HepG2 (cell line): ENCODE results near the gene SRRM1. TPM values are rescaled to one million over a fixed set of nuclear protein-coding genes. Genes with fewer than 3 reads are reported as not detected.

Source experiments
- GABPA ChIP-seq, 2 experiments: IDR thresholded peaks; 2 replicates each; pipeline ENCODE4 v1.6.1; 2011 to 2016; ENCODE audit warnings: low read depth in 2 of 2, low read length in 1 of 2, missing biosample characterization in 1 of 2, missing genetic modification characterization in 1 of 2
- GTF2F1 ChIP-seq: fragments of 150-350 bp; IDR thresholded peaks from 2 replicates; pipeline ENCODE4 v1.6.1; 2014; ENCODE audit warnings: low read length
- KLF11 ChIP-seq: IDR thresholded peaks from 2 replicates; pipeline ENCODE4 v1.6.1; 2016; ENCODE audit warnings: missing compliant biosample characterization
- KLF15 ChIP-seq: sonication (generic); formaldehyde crosslinking; IDR thresholded peaks from 2 replicates; pipeline ENCODE4 v1.8.1; 2023; ENCODE audit warnings: borderline replicate concordance, mild to moderate bottlenecking, inconsistent platforms, missing genetic modification reagents, mixed read lengths
- NCOA2 ChIP-seq: sonication (generic); formaldehyde crosslinking; IDR thresholded peaks from 2 replicates; pipeline ENCODE4 v1.8.0; 2022; ENCODE audit warnings: inconsistent platforms
- NFIB ChIP-seq: sonication (generic); formaldehyde crosslinking; IDR thresholded peaks from 2 replicates; pipeline ENCODE4 v1.9.0; 2021; ENCODE audit warnings: missing genetic modification reagents, mild to moderate bottlenecking, borderline replicate concordance
- NFYB ChIP-seq: sonication (generic); formaldehyde crosslinking; IDR thresholded peaks from 2 replicates; pipeline ENCODE4 v1.4.0; 2020; ENCODE audit warnings: missing genetic modification reagents
- NRL ChIP-seq: sonication (generic); formaldehyde crosslinking; IDR thresholded peaks from 2 replicates; pipeline ENCODE4 v1.5.0; 2020; ENCODE audit warnings: missing genetic modification reagents, mild to moderate bottlenecking, moderate library complexity, borderline replicate concordance
- PLRG1 ChIP-seq: fragments of 450-650 bp; conservative IDR thresholded peaks from 2 replicates; pipeline ENCODE4 v1.6.1; 2016
- SMAD9 ChIP-seq: sonication (generic); formaldehyde crosslinking; IDR thresholded peaks from 2 replicates; pipeline ENCODE4 v1.5.1; 2020; ENCODE audit warnings: mild to moderate bottlenecking, missing genetic modification reagents
- SNAI1 ChIP-seq: sonication (generic); formaldehyde crosslinking; IDR thresholded peaks from 2 replicates; pipeline ENCODE4 v1.5.0; 2020; ENCODE audit warnings: mild to moderate bottlenecking, missing genetic modification reagents, borderline replicate concordance
- TEAD2 ChIP-seq: sonication (generic); formaldehyde crosslinking; IDR thresholded peaks from 2 replicates; pipeline ENCODE4 v1.9.0; 2021; ENCODE audit warnings: missing genetic modification reagents
- TEAD3 ChIP-seq: optimal IDR thresholded peaks from 2 replicates; pipeline ENCODE3; 2016; ENCODE audit warnings: borderline replicate concordance
- ZC3H4 ChIP-seq: sonication (generic); formaldehyde crosslinking; IDR thresholded peaks from 2 replicates; pipeline ENCODE4 v1.4.0; 2020; ENCODE audit warnings: missing genetic modification reagents, borderline replicate concordance
- ZNF260 ChIP-seq: sonication (generic); formaldehyde crosslinking; IDR thresholded peaks from 2 replicates; pipeline ENCODE4 v1.4.0; 2020; ENCODE audit warnings: missing genetic modification reagents, low read depth, mild to moderate bottlenecking, borderline replicate concordance
- ZNF33B ChIP-seq: sonication (generic); formaldehyde crosslinking; IDR thresholded peaks from 2 replicates; pipeline ENCODE4 v1.5.1; 2020; ENCODE audit warnings: mild to moderate bottlenecking, missing genetic modification reagents
- ZNF446 ChIP-seq: sonication (generic); formaldehyde crosslinking; IDR thresholded peaks from 2 replicates; pipeline ENCODE4 v1.5.0; 2020; ENCODE audit warnings: mild to moderate bottlenecking, missing genetic modification reagents
- ZNF790 ChIP-seq: sonication (generic); formaldehyde crosslinking; IDR thresholded peaks from 2 replicates; pipeline ENCODE4 v1.8.0; 2022; ENCODE audit warnings: missing genetic modification reagents, mild to moderate bottlenecking, borderline replicate concordance
- ZSCAN30 ChIP-seq: sonication (generic); formaldehyde crosslinking; IDR thresholded peaks from 2 replicates; pipeline ENCODE4 v1.5.0; 2020; ENCODE audit warnings: mild to moderate bottlenecking, missing genetic modification reagents
- polyA plus RNA-seq, 8 experiments: library from polyadenylated mRNA; depleted of rRNA in 3 of 8; stranded (reverse) in 7 of 8; unstranded in 1 of 8; fragments of >200 nt; fragmentation: Illumina TruSeq in 4 of 8; extraction: Trizol in 4 of 8; gene quantifications; 2 replicates each; pipeline versions ENCODE4 v1.2.1 to v1.2.3, GENCODE V29; 2011 to 2016; ENCODE audit warnings: low read depth in 4 of 8, missing spikeins in 1 of 8, mixed read lengths in 1 of 8; ENCODE audit not compliant: insufficient read depth in 1 of 8
- total RNA-seq, 5 experiments: library from RNA; depleted of rRNA; stranded (reverse); fragments of >200 nt; fragmentation: Illumina TruSeq; extraction: Trizol; gene quantifications; 2 replicates each; pipeline ENCODE4 v1.2.3, GENCODE V29; 2016; ENCODE audit warnings: low read depth in 1 of 5
- TF ChIP-seq, protein P1 (sequence below): sonication (generic); formaldehyde crosslinking; IDR thresholded peaks from 2 replicates; pipeline ENCODE4 v1.5.1; 2020; ENCODE audit warnings: mild to moderate bottlenecking, missing genetic modification reagents, moderate library complexity
- TF ChIP-seq, protein P2 (sequence below): sonication (generic); formaldehyde crosslinking; IDR thresholded peaks from 2 replicates; pipeline ENCODE4 v1.4.0; 2020; ENCODE audit warnings: mild to moderate bottlenecking, missing genetic modification reagents
- TF ChIP-seq, protein P3 (sequence below): sonication (generic); formaldehyde crosslinking; IDR thresholded peaks from 2 replicates; pipeline ENCODE4 v1.4.0; 2020; ENCODE audit warnings: missing genetic modification reagents

Gene SRRM1
- total and polyA plus RNA-seq, 2 of the 13 experiments (the other 11 are each of a cell fraction or from before 2014, with no cell fraction given): 31.6 to 44.5 TPM

DNA sequence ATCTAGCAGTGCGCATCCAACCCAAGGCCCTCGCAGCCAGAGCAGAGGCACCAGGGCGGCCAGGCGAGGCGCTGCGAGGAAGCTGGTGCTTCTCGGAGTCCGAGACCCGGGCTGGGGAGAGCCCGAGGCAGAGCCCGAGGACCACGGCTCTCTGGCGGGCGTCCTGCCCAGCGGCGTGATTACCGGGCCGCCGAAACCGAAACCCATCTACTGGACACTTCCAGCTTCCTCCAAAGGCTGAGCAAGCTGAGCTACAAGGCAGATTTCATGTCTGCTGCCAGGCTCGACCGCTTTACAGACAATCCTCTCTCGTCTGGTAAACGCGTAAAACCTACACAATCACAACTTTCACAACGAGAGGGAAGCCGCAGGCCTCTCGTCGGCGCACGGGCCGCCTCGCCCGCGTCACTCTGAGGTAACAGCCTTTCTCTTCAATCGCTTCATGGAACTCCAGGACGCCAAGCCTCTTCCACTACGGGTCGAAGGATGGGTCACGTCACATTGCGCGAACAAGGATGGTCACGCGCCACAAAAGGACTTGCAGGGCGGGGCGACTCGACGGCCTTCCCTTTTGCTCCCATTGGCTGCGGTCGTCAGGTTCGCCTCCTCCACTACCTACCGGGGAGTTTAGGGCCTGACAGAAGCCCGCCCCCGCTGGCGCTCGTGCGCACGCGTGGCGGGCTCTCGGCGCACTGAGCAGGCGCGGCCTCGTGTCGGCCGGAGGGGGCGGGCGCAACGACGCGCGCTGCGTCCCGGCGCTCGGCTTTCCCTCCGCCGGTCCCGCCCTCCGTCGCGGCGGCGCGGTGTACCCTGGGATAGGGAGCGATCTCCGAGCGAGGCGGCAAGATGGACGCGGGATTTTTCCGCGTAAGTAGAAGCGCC is at the start of gene SRRM1 (continued):
- TF ChIP-seq, protein P1, sequence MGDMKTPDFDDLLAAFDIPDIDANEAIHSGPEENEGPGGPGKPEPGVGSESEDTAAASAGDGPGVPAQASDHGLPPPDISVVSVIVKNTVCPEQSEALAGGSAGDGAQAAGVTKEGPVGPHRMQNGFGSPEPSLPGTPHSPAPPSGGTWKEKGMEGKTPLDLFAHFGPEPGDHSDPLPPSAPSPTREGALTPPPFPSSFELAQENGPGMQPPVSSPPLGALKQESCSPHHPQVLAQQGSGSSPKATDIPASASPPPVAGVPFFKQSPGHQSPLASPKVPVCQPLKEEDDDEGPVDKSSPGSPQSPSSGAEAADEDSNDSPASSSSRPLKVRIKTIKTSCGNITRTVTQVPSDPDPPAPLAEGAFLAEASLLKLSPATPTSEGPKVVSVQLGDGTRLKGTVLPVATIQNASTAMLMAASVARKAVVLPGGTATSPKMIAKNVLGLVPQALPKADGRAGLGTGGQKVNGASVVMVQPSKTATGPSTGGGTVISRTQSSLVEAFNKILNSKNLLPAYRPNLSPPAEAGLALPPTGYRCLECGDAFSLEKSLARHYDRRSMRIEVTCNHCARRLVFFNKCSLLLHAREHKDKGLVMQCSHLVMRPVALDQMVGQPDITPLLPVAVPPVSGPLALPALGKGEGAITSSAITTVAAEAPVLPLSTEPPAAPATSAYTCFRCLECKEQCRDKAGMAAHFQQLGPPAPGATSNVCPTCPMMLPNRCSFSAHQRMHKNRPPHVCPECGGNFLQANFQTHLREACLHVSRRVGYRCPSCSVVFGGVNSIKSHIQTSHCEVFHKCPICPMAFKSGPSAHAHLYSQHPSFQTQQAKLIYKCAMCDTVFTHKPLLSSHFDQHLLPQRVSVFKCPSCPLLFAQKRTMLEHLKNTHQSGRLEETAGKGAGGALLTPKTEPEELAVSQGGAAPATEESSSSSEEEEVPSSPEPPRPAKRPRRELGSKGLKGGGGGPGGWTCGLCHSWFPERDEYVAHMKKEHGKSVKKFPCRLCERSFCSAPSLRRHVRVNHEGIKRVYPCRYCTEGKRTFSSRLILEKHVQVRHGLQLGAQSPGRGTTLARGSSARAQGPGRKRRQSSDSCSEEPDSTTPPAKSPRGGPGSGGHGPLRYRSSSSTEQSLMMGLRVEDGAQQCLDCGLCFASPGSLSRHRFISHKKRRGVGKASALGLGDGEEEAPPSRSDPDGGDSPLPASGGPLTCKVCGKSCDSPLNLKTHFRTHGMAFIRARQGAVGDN: peak; percentile 87
- TF ChIP-seq SMAD9 (CRISPR knock-in tag): peak; percentile 85; the same call in 1 of the 2 replicates
- no peak for TF ChIP-seq KLF15 (CRISPR knock-in tag)
- TF ChIP-seq ZNF260 (CRISPR knock-in tag): no peak
- TF ChIP-seq ZC3H4 (CRISPR knock-in tag): no peak
- peak; percentile 82 for TF ChIP-seq TEAD3 (CRISPR knock-in tag)
- TF ChIP-seq, protein P2, sequence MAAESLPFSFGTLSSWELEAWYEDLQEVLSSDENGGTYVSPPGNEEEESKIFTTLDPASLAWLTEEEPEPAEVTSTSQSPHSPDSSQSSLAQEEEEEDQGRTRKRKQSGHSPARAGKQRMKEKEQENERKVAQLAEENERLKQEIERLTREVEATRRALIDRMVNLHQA (CRISPR knock-in tag): no peak
- 0 out of 2 replicates have a peak, but pooled peaks have one; percentile 17 for TF ChIP-seq GABPA (IDR thresholded peaks at IDR 0.05; ENCODE audit: low read depth, low read length)
- TF ChIP-seq GABPA (CRISPR knock-in tag; IDR thresholded peaks at IDR 0.05; ENCODE audit: low read depth): 0 out of 2 replicates have a peak, but pooled peaks have one; percentile 39
- 0 out of 2 replicates have a peak, but pooled peaks have one; percentile 57 for TF ChIP-seq KLF11 (CRISPR knock-in tag)
- TF ChIP-seq, protein P3, sequence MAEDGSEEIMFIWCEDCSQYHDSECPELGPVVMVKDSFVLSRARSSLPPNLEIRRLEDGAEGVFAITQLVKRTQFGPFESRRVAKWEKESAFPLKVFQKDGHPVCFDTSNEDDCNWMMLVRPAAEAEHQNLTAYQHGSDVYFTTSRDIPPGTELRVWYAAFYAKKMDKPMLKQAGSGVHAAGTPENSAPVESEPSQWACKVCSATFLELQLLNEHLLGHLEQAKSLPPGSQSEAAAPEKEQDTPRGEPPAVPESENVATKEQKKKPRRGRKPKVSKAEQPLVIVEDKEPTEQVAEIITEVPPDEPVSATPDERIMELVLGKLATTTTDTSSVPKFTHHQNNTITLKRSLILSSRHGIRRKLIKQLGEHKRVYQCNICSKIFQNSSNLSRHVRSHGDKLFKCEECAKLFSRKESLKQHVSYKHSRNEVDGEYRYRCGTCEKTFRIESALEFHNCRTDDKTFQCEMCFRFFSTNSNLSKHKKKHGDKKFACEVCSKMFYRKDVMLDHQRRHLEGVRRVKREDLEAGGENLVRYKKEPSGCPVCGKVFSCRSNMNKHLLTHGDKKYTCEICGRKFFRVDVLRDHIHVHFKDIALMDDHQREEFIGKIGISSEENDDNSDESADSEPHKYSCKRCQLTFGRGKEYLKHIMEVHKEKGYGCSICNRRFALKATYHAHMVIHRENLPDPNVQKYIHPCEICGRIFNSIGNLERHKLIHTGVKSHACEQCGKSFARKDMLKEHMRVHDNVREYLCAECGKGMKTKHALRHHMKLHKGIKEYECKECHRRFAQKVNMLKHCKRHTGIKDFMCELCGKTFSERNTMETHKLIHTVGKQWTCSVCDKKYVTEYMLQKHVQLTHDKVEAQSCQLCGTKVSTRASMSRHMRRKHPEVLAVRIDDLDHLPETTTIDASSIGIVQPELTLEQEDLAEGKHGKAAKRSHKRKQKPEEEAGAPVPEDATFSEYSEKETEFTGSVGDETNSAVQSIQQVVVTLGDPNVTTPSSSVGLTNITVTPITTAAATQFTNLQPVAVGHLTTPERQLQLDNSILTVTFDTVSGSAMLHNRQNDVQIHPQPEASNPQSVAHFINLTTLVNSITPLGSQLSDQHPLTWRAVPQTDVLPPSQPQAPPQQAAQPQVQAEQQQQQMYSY (CRISPR knock-in tag): no peak
- no peak for TF ChIP-seq NFIB (CRISPR knock-in tag)
- TF ChIP-seq NFYB (CRISPR knock-in tag): peak; percentile 91
- no peak for TF ChIP-seq TEAD2 (CRISPR knock-in tag)
- peak; percentile 93 for TF ChIP-seq ZNF446 (CRISPR knock-in tag)
- no peak for TF ChIP-seq ZNF33B (CRISPR knock-in tag)
- peak; percentile 66; the same call in 1 of the 2 replicates for TF ChIP-seq NRL
- peak; percentile 72; the same call in 1 of the 2 replicates for TF ChIP-seq ZNF790
- no peak for TF ChIP-seq ZSCAN30
- TF ChIP-seq GTF2F1: 0 out of 2 replicates have a peak, but pooled peaks have one; percentile 50
- 0 out of 2 replicates have a peak, but pooled peaks have one; percentile 83 for TF ChIP-seq SNAI1 (CRISPR knock-in tag)
- no peak for TF ChIP-seq PLRG1
- peak; percentile 39 for TF ChIP-seq NCOA2 (CRISPR knock-in tag)
